GM10266 (cell line): ENCODE data around the gene DOCK1.

Experiments used
- DNase-seq: peaks from one replicate; pipeline ENCODE4 v3.0.0; 2012; ENCODE audit errors: extremely low spot score
- CTCF ChIP-seq: IDR thresholded peaks from 2 replicates; pipeline ENCODE4 v1.5.1; 2012; ENCODE audit warnings: mild to moderate bottlenecking, low read depth; ENCODE audit not compliant: control insufficient read depth, insufficient read depth; ENCODE audit errors: missing control alignments

The DOCK1 gene

GRCh38 chr10:127133672-127134500 is 228.7 kb downstream of the DOCK1 start:
- no peak for TF ChIP-seq CTCF
- no peak for DNase-seq

GRCh38 chr10:127135844-127136577 is 230.8 kb downstream of the DOCK1 start:
- no peak for TF ChIP-seq CTCF

GRCh38 chr10:127137391-127137790 is 232.2 kb downstream of the DOCK1 start:
- TF ChIP-seq CTCF, result no peak

More at GRCh38 chr10:127135844-127136577, 230.8 kb downstream of the DOCK1 start:
- no peak for DNase-seq

GRCh38 chr10:127142136-127142535 is 236.9 kb downstream of the DOCK1 start:
- DNase-seq, result no peak
- TF ChIP-seq CTCF, result no peak

More at GRCh38 chr10:127137391-127137790, 232.2 kb downstream of the DOCK1 start:
- DNase-seq, result no peak

GRCh38 chr10:127142856-127143255 is 237.6 kb downstream of the DOCK1 start:
- DNase-seq, result no peak
- TF ChIP-seq CTCF, result no peak

- TF ChIP-seq CTCF, result no peak
- DNase-seq, result no peak
These were observed 239.9 kb downstream of the DOCK1 start for GRCh38 chr10:127145173-127145572.

GRCh38 chr10:127146661-127147060 is 241.4 kb downstream of the DOCK1 start:
- TF ChIP-seq CTCF, result no peak
- DNase-seq, result no peak
